Thyroid gland (tissue), 4 donors: ENCODE results near the gene ZNF296. TPM values are rescaled to one million over a fixed set of nuclear protein-coding genes. Genes with fewer than 3 reads are reported as not detected.

Experiments used
- DNase-seq, 2 donors: peaks; one replicate each; pipeline ENCODE4 v3.0.0-alpha.2; 2019
- H3K27ac ChIP-seq, 3 donors: fragments of 200-600 bp; sonication (generic); 1 replicate in 2 of 3; 2 replicates in 1 of 3; pipeline ENCODE4 v1.5.1; 2016 to 2019; ENCODE audit warnings: mild to moderate bottlenecking in 1 of 3, moderate library complexity in 1 of 3
- H3K27me3 ChIP-seq: fragments of 200-600 bp; sonication (generic); one replicate; pipeline ENCODE4 v1.5.1; 2019
- H3K36me3 ChIP-seq, 2 donors: fragments of 200-600 bp; sonication (generic); one replicate each; pipeline ENCODE4 v1.5.1; 2016 to 2019
- H3K4me1 ChIP-seq, 2 donors: fragments of 200-600 bp; sonication (generic); one replicate each; pipeline ENCODE4 v1.5.1; 2017 to 2019
- H3K4me3 ChIP-seq, 3 donors: fragments of 200-600 bp; sonication (generic); replicated peaks in 1 of 3; 1 replicate in 2 of 3; 2 replicates in 1 of 3; pipeline ENCODE4 v1.5.1; 2016; ENCODE audit warnings: mild to moderate bottlenecking in 1 of 3
- H3K9me3 ChIP-seq: fragments of 200-600 bp; sonication (generic); one replicate; pipeline ENCODE4 v1.5.1; 2017
- CTCF ChIP-seq, 6 experiments: fragments of 200-600 bp in 3 of 6; fragments of 450-650 bp in 3 of 6; sonication (generic) in 3 of 6; IDR thresholded peaks; one replicate each; pipeline ENCODE4 v1.5.1; 2016 to 2019; ENCODE audit warnings: antibody characterized with exemption in 6 of 6, mild to moderate bottlenecking in 2 of 6, inconsistent platforms in 1 of 6, moderate library complexity in 1 of 6
- POLR2A ChIP-seq, 2 donors: fragments of 450-650 bp; IDR thresholded peaks; one replicate each; pipeline ENCODE4 v1.6.1; 2017; ENCODE audit warnings: antibody characterized with exemption in 2 of 2, mild to moderate bottlenecking in 2 of 2, moderate library complexity in 1 of 2
- WGBS, 2 donors: methylation state at CpG; one replicate each; pipeline ENCODE4 v1.1.5; 2017; 5-methylcytosine and 5-hydroxymethylcytosine counted together
- intact Hi-C: fragments of 100-400 bp; cut with DNase I; formaldehyde crosslinking; loops from one replicate; pipeline ENCODE4 v1.15.1; 2023
- small RNA-seq: library from RNA; depleted of rRNA; stranded (forward); fragments of <200 nt; gene quantifications from one replicate; pipeline ENCODE3, GENCODE V24; 2016
- total RNA-seq, 4 donors: library from RNA; depleted of rRNA; stranded (reverse); fragments of >200 nt; gene quantifications; one replicate each; pipeline ENCODE4 v1.2.3, GENCODE V29; 2016

The ZNF296 gene
- total RNA-seq, 4 donors from 2014 or later, result 0.34 to 2.1 (median 0.78) TPM; not detected in 1

- WGBS, 2 donors, result 93 to 95% methylated on average over 4 of the region's 4 CpGs
- Histone ChIP-seq H3K27ac (no peak overlapping the region), H3K4me3 (no peak overlapping the region), H3K4me1 (no peaks in the 10 kb centered on the region), H3K36me3 (peaks cover 0 to under 1% of the 10 kb centered on the region in 2 donors), H3K27me3 (no peaks in the 10 kb centered on the region), H3K9me3 (no peaks in the 10 kb centered on the region)
- intact Hi-C loops, result no loop called here
- no peak for DNase-seq
- TF ChIP-seq CTCF (IDR thresholded peaks at IDR 0.05), result no peak
- TF ChIP-seq POLR2A (IDR thresholded peaks at IDR 0.05), result no peak
These were observed 53.2 kb downstream of the ZNF296 start for GRCh38 chr19:45023048-45023447.

DNA sequence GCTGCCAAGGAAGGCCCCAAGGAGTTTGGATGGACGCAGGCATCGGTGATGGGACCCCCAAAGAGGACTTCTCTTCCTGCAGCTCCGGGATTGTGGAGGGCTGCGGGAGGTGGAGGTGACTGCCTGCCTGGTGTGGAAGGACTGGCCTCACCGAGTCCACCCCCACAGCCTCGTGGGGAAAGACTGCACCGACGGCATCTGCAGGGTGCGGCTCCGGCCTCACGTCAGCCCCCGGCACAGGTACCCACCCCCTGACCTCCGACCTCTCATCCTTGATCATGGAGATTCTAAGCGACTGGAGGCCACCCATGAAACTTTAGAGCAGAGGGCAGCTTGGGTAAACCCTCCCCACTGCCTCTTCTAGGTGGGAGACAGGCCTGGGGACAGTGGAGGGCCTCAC, 54.3 kb downstream of the ZNF296 start:
- no peak for DNase-seq
- no peak overlapping the region for H3K27ac ChIP-seq
- no peaks in the 10 kb centered on the region for H3K36me3 ChIP-seq
- no peaks in the 10 kb centered on the region for H3K4me1 ChIP-seq
- no peaks in the 10 kb centered on the region for H3K27me3 ChIP-seq
- no peaks in the 10 kb centered on the region for H3K9me3 ChIP-seq
- no peak overlapping the region for H3K4me3 ChIP-seq
- 77 to 79% methylated on average over 13 of the region's 14 CpGs for WGBS, 2 donors
- TF ChIP-seq CTCF (IDR thresholded peaks at IDR 0.05), result no peak
- no peak for TF ChIP-seq POLR2A (IDR thresholded peaks at IDR 0.05)
- intact Hi-C loops, result no loop called here

Small RNA genes lying within 50 kb of the gene (small RNA-seq; reads per million reads assigned to genes)
- gene RNU6-611P, result not detected

Other genes starting within 250 kb of the ZNF296 start
- 100 to 1,000 TPM in 3 of 4 donors, 10 to 100 TPM in 1; 88.6 to 164 (median 117) TPM for gene NECTIN2, start 230.2 kb downstream of the ZNF296 start, total RNA-seq
- gene TOMM40, start 185.2 kb downstream of the ZNF296 start, total RNA-seq, result 10 to 100 TPM; 40.2 to 82.8 (median 58.3) TPM
- 100 to 1,000 TPM; 199 to 635 (median 313) TPM for gene APOE, start 170.7 kb downstream of the ZNF296 start, total RNA-seq
- 100 to 1,000 TPM in 1 of 4 donors, 10 to 100 TPM in 2, 1 to 10 TPM in 1; 4.1 to 113 (median 45.6) TPM for gene APOC1, start 161.9 kb downstream of the ZNF296 start, total RNA-seq
- not detected for gene APOC4, start 134.2 kb downstream of the ZNF296 start, total RNA-seq
- gene APOC2, start 130.4 kb downstream of the ZNF296 start, total RNA-seq, result 1 to 10 TPM in 2 of 4 donors, not detected in 2; 1.6 to 3.3 TPM
- gene CLPTM1, start 121.1 kb downstream of the ZNF296 start, total RNA-seq, result 100 to 1,000 TPM in 2 of 4 donors, 10 to 100 TPM in 2; 65.4 to 117 (median 104) TPM
- gene RELB, start 75.0 kb downstream of the ZNF296 start, total RNA-seq, result 10 to 100 TPM in 2 of 4 donors, 1 to 10 TPM in 2; 6.7 to 11.3 (median 9.1) TPM
- gene CLASRP, start 37.4 kb downstream of the ZNF296 start, total RNA-seq, result 10 to 100 TPM; 48.2 to 96.8 (median 95.0) TPM
- 10 to 100 TPM; 10.6 to 22.7 (median 19.1) TPM for gene GEMIN7, start 2.8 kb upstream of the ZNF296 start, total RNA-seq
- 10 to 100 TPM; 34.9 to 59.7 (median 42.9) TPM for gene PPP1R37, start 16.7 kb upstream of the ZNF296 start, total RNA-seq
- 1 to 10 TPM in 1 of 4 donors, under 1 TPM in 3; 0.44 to 1.3 (median 0.68) TPM for gene NKPD1, start 84.5 kb upstream of the ZNF296 start, total RNA-seq
- gene TRAPPC6A, start 101.8 kb upstream of the ZNF296 start, total RNA-seq, result 10 to 100 TPM; 25.0 to 53.3 (median 38.8) TPM
- gene BLOC1S3, start 102.3 kb upstream of the ZNF296 start, total RNA-seq, result 10 to 100 TPM in 3 of 4 donors, 1 to 10 TPM in 1; 9.1 to 15.4 (median 11.9) TPM
- gene EXOC3L2, start 168.9 kb upstream of the ZNF296 start, total RNA-seq, result 10 to 100 TPM in 2 of 4 donors, 1 to 10 TPM in 2; 2.1 to 17.2 (median 11.4) TPM
- gene MARK4, start 174.8 kb upstream of the ZNF296 start, total RNA-seq, result 10 to 100 TPM; 18.5 to 25.1 (median 22.1) TPM
- under 1 TPM in 1 of 4 donors, not detected in 3; 0.27 TPM for gene CKM, start 246.4 kb upstream of the ZNF296 start, total RNA-seq